Measurements from ENCODE around the gene ANKRD33B. TPM values are rescaled to one million over a fixed set of nuclear protein-coding genes. Genes with fewer than 3 reads are reported as not detected.

Gene ANKRD33B
- total RNA-seq, 1 experiment from 2014 or later, result 14.9 TPM

GRCh38 chr5:10538789-10539686 is 24.8 kb upstream of the ANKRD33B start:
- TF ChIP-seq EZH2phosphoT487 (IDR thresholded peaks at IDR 0.05; ENCODE audit: borderline replicate concordance, low read length) (no peak), EZH2 (IDR thresholded peaks at IDR 0.05; ENCODE audit: low read length, unreplicated experiment) (no peak), CTCF (conservative IDR thresholded peaks at IDR 0.05; ENCODE audit: low read depth, low read length) (no peak)
- Histone ChIP-seq H4K20me1 (ENCODE audit: low read length) (no peaks in the 10 kb centered on the region), H3K9me2 (replicated peaks; ENCODE audit: low read length) (no peaks in the 10 kb centered on the region), H3K27ac (ENCODE audit: low read length) (no peak overlapping the region), H3K4me2 (ENCODE audit: low read length) (no peak overlapping the region), H3K4me3 (ENCODE audit: low read length) (no peak overlapping the region), H3K9ac (ENCODE audit: low read length) (no peak overlapping the region), H3K4me1 (ENCODE audit: insufficient read depth, low read length) (no peaks in the 10 kb centered on the region; the same call in 1 of the 2 replicates), H3K79me2 (ENCODE audit: low read length) (no peaks in the 10 kb centered on the region), H3F3A (ENCODE audit: low read length, unreplicated experiment) (no peaks in the 10 kb centered on the region), H2AFZ (ENCODE audit: low read length) (0 out of 2 replicates have a peak overlapping the region, but pooled peaks have one; percentile 41), H3K9me3 (ENCODE audit: low read length) (no peaks in the 10 kb centered on the region), H3K36me3 (ENCODE audit: low read depth, low read length) (no peaks in the 10 kb centered on the region), H3K27me3 (ENCODE audit: low read length) (no peaks in the 10 kb centered on the region)
- intact Hi-C loops (cut with micrococcal nuclease), result no loop called here
- DNase-seq (no peak), ATAC-seq (no peak)
- ChIA-PET CTCF (no interaction called here), POLR2A (ENCODE audit: unreplicated experiment) (interaction anchor here (0.6 kb wide), 1 partner anchor 86 kb away, joined by 3 read pairs; no protein-coding TSS in a partner anchor)
- BruUV-seq (replicated peaks), result no TSS peak

- no peaks in the 10 kb centered on the region for H3K9me3 ChIP-seq (ENCODE audit: low read length)
- no peaks in the 10 kb centered on the region for H3K79me2 ChIP-seq (ENCODE audit: low read length)
- H3K4me1 ChIP-seq (ENCODE audit: insufficient read depth, low read length), result no peaks in the 10 kb centered on the region; the same call in 1 of the 2 replicates
- H3K36me3 ChIP-seq (ENCODE audit: low read depth, low read length), result no peaks in the 10 kb centered on the region
- BruUV-seq (replicated peaks), result no TSS peak
- POLR2A ChIA-PET (ENCODE audit: unreplicated experiment), result interaction anchor here (0.6 kb wide), 1 partner anchor 85 kb away, joined by 3 read pairs; no protein-coding TSS in a partner anchor
- H3F3A ChIP-seq (ENCODE audit: low read length, unreplicated experiment), result no peaks in the 10 kb centered on the region
- intact Hi-C loops (cut with micrococcal nuclease), result no loop called here
- TF ChIP-seq EZH2phosphoT487 (IDR thresholded peaks at IDR 0.05; ENCODE audit: borderline replicate concordance, low read length) (no peak), EZH2 (IDR thresholded peaks at IDR 0.05; ENCODE audit: low read length, unreplicated experiment) (no peak), CTCF (conservative IDR thresholded peaks at IDR 0.05; ENCODE audit: low read depth, low read length) (no peak)
- H3K9ac ChIP-seq (ENCODE audit: low read length), result no peak overlapping the region
- H4K20me1 ChIP-seq (ENCODE audit: low read length), result no peaks in the 10 kb centered on the region
- no peak for DNase-seq
- ATAC-seq, result no peak
- H2AFZ ChIP-seq (ENCODE audit: low read length), result no peak overlapping the region
- H3K4me2 ChIP-seq (ENCODE audit: low read length), result no peak overlapping the region
- CTCF ChIA-PET, result no interaction called here
- no peak overlapping the region for H3K27ac ChIP-seq (ENCODE audit: low read length)
- no peaks in the 10 kb centered on the region for H3K9me2 ChIP-seq (replicated peaks; ENCODE audit: low read length)
- H3K4me3 ChIP-seq (ENCODE audit: low read length), result no peak overlapping the region
- H3K27me3 ChIP-seq (ENCODE audit: low read length), result no peaks in the 10 kb centered on the region
Measured at GRCh38 chr5:10539687-10539998, 24.2 kb upstream of the ANKRD33B start.

GRCh38 chr5:10540036-10540544 is 23.8 kb upstream of the ANKRD33B start:
- no TSS peak for BruUV-seq (replicated peaks)
- no peak for DNase-seq
- POLR2A ChIA-PET (ENCODE audit: unreplicated experiment), result interaction anchor here (0.6 kb wide), 1 partner anchor 85 kb away, joined by 3 read pairs; no protein-coding TSS in a partner anchor

More at GRCh38 chr5:10540036-10540544, 23.8 kb upstream of the ANKRD33B start:
- no peak overlapping the region for H2AFZ ChIP-seq (ENCODE audit: low read length)
- CTCF ChIA-PET, result no interaction called here
- ATAC-seq, result no peak
- no peak overlapping the region for H3K4me3 ChIP-seq (ENCODE audit: low read length)
- intact Hi-C loops (cut with micrococcal nuclease), result no loop called here
- no peaks in the 10 kb centered on the region for H3K79me2 ChIP-seq (ENCODE audit: low read length)
- no peaks in the 10 kb centered on the region; the same call in 1 of the 2 replicates for H3K4me1 ChIP-seq (ENCODE audit: insufficient read depth, low read length)
- H3K4me2 ChIP-seq (ENCODE audit: low read length), result no peak overlapping the region
- H3K9ac ChIP-seq (ENCODE audit: low read length), result no peak overlapping the region
- H3K9me3 ChIP-seq (ENCODE audit: low read length), result no peaks in the 10 kb centered on the region
- H3K27me3 ChIP-seq (ENCODE audit: low read length), result no peaks in the 10 kb centered on the region
- H4K20me1 ChIP-seq (ENCODE audit: low read length), result no peaks in the 10 kb centered on the region
- no peak overlapping the region for H3K27ac ChIP-seq (ENCODE audit: low read length)
- no peaks in the 10 kb centered on the region for H3F3A ChIP-seq (ENCODE audit: low read length, unreplicated experiment)
- no peaks in the 10 kb centered on the region for H3K36me3 ChIP-seq (ENCODE audit: low read depth, low read length)
- TF ChIP-seq EZH2phosphoT487 (IDR thresholded peaks at IDR 0.05; ENCODE audit: borderline replicate concordance, low read length), result no peak
- TF ChIP-seq EZH2 (IDR thresholded peaks at IDR 0.05; ENCODE audit: low read length, unreplicated experiment), result no peak
- H3K9me2 ChIP-seq (replicated peaks; ENCODE audit: low read length), result no peaks in the 10 kb centered on the region

Data from PC-3 (cell line).